ENCODE data around the gene RANBP17.
"Not testable (repeated sequence)": the region's sequence is repeated elsewhere in the genome, so short reads cannot be mapped to it uniquely, and the experiment has no call there.

Gene RANBP17

DNA sequence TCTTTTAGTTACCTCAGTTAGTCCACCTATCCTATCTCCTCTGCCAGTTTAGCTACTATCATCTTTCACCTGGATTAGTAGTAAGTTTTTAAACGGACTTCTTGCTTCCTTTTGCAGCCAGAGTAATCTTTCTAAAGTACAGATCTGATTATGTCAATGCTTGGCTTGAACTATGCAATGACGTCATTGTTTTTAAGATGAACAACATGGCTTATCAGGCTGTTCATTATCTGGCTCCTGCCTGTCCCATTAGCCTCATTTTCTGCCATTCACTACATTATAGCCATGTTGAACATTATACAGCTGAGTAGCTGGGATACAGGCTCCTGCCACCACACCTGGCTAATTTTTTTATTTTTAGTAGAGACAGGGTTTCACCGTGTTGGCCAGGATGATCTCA, 98.7 kb downstream of the RANBP17 start:
- no peak for DNase-seq

- no peak for DNase-seq
Measured at GRCh38 chr5:170963521-170963920, 101.7 kb downstream of the RANBP17 start.

DNA sequence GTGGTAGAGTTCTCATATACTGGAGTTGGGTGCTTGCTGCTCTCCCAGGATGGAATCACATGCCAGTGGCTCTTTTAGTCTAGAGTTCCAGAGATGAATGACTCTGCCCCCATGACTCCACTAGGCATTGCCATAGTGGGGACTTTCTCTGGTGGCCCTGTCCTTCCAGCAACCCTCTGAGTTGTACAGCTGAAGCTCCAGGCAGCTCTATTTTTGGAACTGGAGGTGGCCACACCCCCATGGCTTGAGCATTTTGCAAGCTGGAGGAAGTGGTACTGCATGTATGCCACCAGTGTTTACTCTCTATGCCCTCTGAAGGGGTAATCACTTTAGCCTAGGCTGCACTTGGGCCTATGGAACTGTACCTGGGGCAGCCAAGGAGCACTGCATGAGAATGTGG, 112.6 kb downstream of the RANBP17 start:
- DNase-seq, result peak; percentile 83

DNA sequence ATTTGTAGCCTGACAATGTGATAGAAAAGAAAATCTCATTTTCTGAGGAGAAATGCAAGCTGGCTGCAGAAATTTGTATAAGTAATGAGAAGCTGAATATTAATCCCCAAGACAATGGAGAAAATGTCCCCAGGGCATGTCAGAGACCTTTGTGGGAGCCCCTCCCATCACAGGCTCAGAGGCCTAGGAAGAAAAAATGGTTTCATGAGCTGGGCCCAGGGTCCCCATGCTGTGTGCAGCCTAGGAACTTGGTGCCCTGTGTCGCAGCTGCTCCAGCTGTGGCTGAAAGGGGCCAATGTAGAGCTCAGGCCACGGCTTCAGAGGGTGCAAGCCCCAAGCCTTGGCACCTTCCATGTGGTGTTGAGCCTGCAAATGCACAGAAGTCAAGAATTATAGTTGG, 118.4 kb downstream of the RANBP17 start:
- not testable (repeated sequence) for DNase-seq

DNA sequence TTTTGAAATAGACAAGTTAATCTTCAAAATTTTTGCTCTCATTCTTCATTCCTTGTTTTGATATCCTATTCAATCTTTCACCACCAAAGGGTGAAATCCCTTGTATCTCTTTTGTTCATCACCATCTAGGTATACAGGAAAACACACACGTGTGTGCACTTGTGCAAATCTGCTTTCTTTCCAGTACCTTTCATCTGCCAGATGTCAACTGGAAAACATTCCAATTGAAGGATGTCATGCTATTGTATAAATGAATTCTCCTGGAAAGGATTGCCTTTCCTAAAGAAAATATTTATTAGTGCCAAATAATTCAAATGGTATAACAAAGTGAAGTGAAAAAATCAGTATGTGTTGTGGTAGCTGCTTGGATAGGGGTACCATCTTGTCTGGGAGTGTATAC, 123.7 kb downstream of the RANBP17 start:
- no peak for DNase-seq

GRCh38 chr5:170986598-170986997, 124.8 kb downstream of the RANBP17 start:
- peak; percentile 15 for DNase-seq

- DNase-seq, result no peak
Measured at GRCh38 chr5:170993476-170993875, 131.7 kb downstream of the RANBP17 start.

DNA sequence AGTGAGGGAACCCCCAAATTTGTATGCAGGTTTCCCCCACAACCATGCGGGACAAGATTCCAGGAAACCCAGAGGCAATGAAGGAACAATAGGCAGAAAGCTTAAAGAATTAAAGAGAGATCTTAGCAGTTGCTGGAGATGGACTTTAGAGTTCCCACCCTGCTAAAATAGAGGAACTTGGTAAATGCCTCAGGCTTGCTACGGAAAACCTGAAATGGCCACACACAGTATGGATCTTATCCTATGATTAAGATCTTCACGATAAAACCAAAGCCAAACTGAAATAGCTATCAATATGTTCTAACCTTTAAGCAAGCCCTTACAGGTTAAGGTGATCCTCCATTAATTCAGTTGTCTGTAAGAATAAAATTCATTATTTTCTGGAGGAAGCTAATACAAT, 148.3 kb downstream of the RANBP17 start:
- no peak for DNase-seq

- DNase-seq, result peak; percentile 54
Measured at GRCh38 chr5:171010816-171011215, 149.0 kb downstream of the RANBP17 start.

- DNase-seq, result no peak
Measured at GRCh38 chr5:171023508-171023907, 161.7 kb downstream of the RANBP17 start.

DNA sequence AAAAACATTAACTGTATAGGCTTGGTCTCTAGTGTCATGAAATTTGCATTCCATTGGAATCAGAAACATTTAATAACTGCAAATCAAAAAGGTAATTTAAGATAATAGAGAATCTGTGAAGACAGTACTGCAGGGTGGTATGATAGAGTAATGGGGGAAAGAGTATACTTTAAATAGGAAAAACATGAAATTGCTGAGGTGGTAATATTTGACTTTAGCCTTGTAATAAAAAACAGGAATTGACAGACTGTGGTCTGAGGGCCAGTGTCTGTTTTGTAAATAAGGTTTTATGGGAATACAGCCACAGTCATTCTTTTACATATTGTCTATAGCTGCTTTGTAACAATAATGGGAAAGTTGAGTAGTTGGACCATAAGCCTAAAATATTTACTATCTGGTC, 162.3 kb downstream of the RANBP17 start:
- DNase-seq, result no peak

GRCh38 chr5:171029401-171029800, 167.6 kb downstream of the RANBP17 start:
- no peak for DNase-seq

GRCh38 chr5:171031977-171032376, 170.2 kb downstream of the RANBP17 start:
- DNase-seq, result no peak

GRCh38 chr5:171032435-171032973, 170.7 kb downstream of the RANBP17 start:
- DNase-seq, result no peak

DNA sequence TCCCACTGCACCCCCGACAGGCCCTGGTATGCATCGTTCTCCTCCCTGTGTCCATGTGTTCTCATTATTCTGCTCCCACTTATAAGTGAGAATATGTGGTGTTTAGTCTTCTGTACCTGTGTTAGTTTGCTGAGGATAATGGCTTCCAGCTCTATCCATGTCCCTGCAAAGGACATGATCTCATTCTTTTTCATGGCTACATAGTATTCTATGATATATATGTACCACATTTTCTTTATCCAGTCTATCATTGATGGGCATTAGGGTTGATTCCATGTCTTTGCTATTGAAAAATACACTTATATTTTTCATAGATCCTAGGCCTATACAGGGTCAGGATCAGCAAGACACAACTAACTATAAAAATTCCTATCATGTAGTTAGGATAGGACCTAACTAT, 180.1 kb downstream of the RANBP17 start:
- not testable (repeated sequence) for DNase-seq

DNA sequence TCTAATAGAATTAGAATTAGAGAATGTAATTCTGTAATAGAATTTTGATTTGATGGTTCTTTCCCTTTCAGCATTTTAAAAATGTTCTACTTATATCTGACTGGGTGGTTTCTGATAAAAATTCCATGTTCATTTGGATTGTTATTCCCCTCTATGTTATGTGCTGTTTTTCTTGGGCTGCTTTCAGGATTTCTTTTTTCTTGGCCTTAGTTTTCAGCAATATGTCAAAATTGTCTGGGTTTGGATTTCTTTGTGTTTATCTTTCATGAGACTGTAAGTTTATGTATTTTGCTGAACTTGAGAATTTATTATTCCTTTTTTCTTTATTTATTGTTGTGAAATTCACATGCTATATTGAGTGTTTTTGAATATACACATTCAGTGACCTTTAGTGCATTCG, 189.1 kb downstream of the RANBP17 start:
- no peak for DNase-seq

DNA sequence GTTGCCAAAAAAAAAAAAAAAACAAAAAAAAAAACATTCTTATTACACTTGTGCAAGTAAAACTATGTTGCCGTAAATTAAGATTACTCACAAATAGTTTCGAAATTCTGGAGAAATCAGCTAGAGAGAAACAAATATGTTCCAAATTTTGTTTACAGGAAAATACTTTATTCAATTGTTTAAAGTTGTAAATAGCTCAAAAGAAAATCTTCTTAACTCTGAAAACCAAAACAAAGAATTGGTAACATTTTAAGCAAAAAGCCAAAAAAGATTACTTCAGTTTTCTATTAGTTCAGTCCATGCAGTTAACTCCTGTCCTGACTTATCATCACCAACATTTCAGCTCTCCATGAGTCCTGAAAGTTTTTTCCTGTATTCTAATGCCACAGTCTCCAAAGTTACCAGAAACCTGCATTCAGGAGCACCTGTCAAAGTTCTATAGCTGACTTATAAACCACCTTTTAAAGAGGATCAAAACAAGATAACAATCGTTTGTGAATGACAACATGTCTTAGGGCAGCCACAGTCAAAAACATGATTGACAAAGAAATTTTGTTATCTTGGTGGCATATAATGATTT, 194.1 kb downstream of the RANBP17 start:
- DNase-seq, result no peak

DNA sequence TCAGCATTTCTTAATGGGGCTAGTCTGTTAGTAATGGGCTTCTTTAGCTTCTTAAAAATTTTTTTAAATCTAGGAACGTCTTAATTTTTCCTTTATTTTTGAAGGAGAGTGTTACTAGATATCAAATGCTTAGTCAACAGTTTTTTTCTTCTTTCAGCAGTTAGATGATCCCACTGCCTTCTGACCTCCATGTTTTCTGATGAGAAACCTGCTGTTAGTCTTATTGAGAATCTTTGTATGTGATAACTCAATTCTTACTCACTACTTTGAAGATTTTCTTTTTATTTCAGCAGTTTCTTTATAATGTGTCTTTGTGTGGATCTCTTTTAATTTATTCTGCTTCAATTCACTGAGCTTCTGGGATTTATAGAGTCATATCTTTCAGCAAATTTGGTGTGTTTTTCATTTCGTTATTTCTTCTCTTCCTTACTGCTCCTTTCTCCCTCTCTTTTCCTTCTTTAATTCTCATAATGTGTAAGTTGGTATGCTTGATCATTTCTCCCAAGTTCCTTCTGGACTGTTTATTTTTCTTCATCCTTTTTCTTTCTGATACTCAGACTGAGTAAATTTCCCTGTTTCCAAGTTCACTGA, 205.8 kb downstream of the RANBP17 start:
- DNase-seq, result no peak

- DNase-seq, result no peak
Measured at GRCh38 chr5:171074747-171075146, 212.9 kb downstream of the RANBP17 start.

GRCh38 chr5:171080186-171080938, 218.5 kb downstream of the RANBP17 start:
- DNase-seq, result no peak

DNA sequence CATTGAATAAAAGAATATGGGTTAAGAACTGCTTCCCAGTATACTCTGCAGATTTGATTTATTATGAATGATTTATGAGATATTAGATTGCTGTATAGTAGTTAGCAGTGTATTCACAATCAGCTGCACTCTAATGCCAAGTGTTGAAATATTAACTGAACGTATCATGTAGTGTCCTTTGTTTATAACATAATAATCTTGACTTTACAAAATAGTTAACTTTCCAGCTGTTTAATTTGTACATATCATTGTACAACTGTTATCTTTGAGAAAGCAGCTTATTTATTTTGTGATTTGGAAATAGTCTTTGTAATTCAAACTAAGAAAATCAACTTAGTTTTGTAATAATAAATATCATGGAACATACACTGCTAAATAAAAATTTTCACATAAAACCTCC, 219.5 kb downstream of the RANBP17 start:
- DNase-seq, result no peak

GRCh38 chr5:171092194-171092593, 230.4 kb downstream of the RANBP17 start:
- no peak for DNase-seq

GRCh38 chr5:171093598-171093997, 231.8 kb downstream of the RANBP17 start:
- DNase-seq, result no peak

DNA sequence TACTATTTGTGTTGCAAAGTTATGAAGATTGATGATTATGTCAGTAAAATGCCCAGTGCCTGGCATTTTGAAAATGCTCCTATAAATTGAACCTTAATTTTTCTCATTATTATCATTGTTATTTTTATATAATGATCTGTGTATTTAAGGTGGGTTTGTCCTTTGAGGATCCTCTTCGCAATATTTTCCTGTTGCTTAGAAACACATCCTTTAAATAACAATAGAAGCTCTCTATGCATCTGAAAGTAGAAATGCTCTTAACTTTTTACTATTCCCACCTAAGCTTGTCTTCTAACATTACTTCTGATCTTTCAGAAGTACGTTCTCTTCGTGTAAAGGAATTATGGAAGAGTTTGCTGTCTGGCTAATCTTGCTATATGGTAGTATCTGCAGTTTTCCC, 232.5 kb downstream of the RANBP17 start:
- DNase-seq, result no peak
